Amygdala (tissue), 56 donors: ENCODE results near the gene FNIP1.
A peak's percentile ranks its signal among the peaks of the same experiment; 100 is the strongest.
"Not testable (repeated sequence)": the region's sequence is repeated elsewhere in the genome, so short reads cannot be mapped to it uniquely, and the experiment has no call there.

ENCODE experiments used
- DNase-seq, 56 donors: peaks; one replicate each; lab custom pipeline; 2025; lab: John Stamatoyannopoulos, UW

FNIP1 gene

DNA sequence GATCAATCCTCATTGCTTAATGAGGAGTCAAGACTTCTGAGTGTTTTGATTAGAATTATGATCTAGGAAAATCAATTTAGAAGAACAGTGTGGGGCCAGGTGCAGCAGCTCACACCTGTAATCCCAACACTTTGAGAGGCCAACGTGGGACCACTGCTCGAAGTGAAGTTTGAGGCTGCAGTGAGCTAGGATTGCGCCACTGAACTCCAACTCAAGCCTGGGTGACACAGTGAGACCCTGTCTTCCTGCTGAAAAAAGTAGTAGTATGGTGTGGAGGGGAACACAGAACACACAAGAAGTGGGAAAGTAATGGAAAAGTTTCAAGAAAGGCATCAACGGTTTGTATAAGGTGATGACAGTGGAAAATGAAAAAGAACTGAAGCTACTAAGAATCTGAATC lies 9.1 kb downstream of the FNIP1 start:
- DNase-seq = no peak

DNA sequence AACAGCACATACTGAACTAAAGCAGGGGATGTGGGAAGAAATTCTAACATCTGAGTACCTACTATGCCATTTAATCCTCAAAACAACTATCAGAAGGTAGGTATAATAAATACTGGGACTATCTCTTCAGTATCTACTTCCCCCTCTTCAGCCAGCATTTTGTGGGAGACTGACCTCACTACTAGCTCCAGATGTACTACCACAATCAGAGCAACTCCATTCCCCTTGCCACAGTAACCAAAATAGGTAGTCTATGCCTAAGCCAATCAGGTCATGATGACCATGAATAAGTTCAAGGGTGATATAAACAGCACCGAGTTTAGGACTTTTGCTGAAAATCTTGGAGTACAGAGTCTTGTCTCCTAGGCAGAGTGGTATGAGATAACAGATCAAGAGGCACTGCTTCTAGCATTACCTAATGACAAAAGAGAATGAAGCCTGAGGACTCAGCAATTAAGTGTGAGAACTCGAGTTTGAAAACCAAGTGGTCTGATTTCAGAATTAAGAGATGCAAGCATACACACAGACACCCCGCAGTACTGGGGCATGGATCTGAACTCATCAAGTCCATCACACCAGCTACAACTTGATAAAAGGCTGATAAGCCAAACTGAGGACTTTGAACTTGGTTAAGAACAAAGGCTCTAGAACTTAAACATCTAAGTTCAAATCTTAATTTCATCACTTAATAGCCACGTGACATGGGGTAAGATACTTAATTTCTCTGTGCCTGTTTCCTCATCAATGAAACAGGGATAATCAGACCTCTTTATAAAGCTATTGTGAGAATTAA lies 9.7 kb downstream of the FNIP1 start:
- DNase-seq = no peak

DNA sequence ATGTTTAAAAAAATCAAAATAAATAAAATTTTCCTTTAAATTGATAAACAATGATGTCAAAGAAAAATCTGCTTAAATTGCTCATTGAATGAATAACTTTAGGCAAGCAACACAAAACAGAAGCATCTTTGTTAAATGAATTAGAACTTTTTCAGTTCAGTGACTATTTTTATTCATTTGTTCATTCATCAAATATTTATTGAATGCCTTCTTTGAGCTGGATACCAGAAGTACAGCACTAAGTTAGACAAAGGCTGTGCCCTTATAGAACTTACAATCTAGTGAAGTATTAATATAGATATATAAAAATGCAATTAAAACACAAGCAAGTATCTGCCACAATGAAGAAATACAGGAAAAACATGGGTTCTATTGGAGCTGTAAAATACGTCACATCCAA lies 10.8 kb downstream of the FNIP1 start:
- DNase-seq = no peak

DNA sequence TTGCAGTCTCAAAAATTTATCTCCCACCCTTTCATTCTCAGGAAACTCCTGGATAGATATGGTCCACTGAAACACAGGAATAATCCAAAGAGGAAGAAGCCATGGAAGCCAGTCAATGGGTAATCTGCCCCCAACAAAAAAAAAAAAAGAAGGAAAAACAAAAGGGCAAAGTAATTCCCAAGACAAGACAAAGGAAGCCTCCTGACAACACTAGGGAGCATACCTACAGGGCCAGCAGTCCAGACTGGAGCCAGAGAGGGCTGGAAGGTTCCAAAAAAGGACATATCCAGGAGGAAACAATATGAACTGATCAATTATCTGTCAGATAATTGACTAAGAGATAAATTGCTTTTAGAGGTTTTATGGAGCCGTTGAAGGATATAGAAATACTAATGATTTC lies 12.9 kb downstream of the FNIP1 start:
- DNase-seq = no peak

DNA sequence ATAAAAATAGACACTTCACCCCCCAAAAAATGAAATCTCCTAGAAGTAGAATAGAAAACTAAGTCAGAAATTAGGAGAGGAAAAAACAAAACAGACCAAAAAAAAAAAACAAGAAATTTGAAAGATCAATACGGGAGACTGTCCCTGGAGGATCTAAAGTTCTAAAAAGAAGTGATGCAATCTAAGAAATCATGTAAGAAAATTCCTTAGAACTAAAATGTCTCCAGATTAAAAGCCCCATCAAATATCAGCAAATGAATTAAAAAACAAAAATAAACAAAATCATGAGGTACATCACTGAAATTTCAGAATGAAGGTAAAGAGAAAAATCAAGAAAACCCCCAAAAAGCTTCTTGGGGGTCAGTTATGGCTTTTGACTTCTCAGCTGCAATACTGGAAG lies 13.5 kb downstream of the FNIP1 start:
- no peak for DNase-seq

DNA sequence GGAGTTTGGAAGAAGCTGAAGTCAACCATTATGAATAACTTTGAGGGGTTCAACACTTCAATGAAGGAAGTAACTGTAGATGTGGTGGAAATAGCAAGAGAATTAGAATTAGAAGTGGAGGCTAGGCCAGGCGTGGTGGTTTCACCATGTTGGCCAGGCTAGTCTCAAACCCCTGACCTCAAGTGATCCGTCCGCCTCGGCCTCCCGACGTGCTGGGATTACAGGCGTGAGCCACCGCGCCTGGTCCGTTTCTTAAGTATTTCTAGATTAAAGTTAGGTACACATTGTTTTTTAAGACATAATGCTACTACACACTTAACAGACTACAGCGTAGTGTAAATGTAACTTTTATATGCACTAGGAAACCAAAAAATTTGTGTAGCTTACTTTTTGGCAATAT lies 14.1 kb downstream of the FNIP1 start:
- DNase-seq = no peak

DNA sequence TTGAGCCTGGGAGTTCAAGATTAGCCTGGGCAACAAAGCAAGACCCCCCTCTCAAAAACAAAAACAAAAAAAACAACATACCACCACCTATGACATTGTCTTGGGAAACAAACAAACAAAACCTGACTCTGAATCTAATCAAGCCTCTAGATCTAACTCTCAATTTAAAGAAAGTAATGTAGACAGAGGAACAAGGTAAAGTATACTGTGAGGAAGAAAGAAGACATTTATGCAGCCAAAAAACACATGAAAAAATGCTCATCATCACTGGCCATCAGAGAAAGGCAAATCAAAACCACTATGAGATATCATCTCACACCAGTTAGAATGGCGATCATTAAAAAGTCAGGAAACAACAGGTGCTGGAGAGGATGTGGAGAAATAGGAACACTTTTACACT lies 18.7 kb downstream of the FNIP1 start:
- DNase-seq = not testable (repeated sequence)

DNA sequence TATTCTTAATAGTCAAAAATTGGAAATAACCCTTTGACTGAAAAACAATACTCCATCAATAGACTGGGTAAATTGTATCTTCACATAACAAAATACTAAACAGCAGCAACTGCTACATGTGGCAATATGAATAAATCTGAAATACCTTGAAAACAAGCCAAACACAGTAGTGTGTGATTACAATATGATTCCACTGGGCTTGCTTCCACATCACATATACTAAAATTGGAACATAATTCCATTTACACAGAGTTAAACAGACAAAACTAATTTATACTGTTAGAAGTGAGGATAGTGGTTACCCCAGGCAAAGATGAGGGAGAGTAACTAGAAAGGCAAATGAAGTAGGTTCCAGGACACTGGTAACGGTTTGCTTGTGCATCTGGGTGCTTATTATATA lies 20.4 kb downstream of the FNIP1 start:
- no peak for DNase-seq

DNA sequence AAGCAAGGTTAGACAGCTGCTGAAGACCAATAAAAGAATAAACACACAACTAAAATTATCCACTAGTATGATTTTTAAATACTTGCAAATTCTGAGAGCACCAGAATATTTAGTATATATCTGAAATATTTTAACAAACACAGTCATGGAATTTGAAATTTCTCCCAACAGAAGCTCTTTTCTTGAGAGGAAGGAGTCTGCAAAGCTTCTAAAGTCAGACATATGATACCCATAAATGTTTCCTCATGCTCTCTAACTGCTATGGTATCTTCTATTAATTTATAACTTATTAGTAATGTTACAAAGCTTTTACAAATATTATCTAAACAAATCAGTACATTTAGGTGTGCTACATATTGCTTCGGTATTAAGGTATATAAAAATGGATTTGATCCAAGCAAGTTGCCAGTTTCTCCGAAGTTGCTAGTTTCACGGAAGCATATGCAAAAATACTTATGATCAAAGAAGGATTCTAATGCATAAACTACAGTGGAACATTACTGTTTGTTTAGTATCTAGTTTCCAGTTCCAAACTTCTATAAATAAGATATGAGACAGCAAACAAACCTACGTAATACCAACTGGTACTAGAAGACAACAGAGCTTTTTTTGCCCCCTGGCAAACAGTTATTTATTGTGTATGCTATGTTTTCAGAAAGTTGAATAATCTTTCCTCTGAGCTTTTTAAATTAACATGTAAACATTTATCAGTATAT lies 22.0 kb downstream of the FNIP1 start:
- DNase-seq = no peak

DNA sequence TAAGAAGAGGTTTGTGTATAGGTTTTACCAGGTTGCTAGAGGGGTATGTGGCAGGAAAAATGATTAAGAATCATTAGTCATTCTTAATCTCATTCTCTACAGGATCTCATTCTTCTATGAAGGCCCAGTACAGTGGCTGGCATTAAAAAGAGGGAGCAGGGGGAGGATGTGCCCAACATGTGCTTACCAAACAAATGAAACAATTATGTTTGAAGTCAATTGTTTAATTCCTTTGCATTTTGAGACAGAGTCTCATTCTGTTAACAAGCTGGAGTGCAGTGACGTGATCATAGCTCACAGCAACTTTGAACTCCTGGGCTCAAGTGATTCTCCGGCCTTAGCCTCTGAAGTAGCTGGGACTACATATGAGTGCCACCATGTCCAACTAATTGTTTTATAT lies 23.0 kb downstream of the FNIP1 start:
- DNase-seq = peak in 37 of 56 donors; percentile 4 to 80 (median 32)

DNA sequence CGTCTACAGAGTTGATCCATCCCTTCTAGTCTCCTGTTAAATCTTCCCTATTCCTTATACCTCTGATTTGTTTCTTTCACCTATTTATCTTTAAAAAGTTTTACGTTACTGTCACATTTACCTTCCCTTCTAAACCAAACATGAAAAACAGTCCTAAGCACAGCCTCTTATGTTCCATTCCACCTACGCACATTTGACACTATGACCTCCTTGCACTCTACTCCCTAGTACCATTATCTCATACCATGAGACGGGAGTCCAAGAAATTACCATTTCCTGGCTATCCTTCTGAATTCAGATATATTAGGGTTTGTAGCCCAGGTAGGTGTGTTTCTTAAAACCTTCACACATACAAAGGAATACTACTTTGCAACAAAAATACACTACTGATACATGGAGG lies 25.1 kb downstream of the FNIP1 start:
- DNase-seq = no peak

DNA sequence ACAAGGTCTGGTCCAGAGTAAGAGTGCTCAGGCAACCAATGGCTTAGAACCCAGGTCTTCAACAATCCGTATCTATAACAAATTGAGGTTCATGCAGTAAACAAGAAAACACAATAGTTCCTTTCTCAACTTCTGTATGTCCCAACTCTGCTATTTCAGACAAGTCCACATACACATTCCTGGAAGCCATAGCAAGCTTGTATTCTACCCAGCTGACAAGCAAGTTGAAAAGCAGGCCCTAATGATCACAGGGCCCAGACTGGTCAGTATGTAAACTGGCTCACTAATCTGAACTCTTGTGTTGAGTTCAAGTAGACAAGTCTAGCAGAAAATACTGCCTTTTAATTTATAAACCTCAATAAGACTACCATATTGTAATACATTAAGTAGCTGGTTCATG lies 26.9 kb downstream of the FNIP1 start:
- DNase-seq = no peak

DNA sequence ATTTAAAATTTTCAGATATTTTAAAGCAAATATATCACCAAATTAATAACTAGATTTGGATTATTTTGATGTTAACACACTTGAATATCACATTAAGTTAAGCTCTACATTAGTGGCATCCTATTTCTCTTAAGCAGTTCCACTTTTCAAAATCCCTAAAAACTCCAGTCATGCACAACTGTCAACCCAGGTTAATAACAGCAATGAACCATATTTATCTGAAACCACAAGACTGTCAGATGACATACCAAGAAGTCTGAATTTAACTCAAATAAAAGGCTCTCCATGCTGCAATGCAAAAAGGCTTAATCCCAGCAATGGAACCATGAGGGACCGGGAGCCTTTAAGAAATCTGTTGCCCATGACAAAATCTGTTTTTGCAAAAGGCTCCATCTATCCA lies 27.5 kb downstream of the FNIP1 start:
- no peak for DNase-seq

DNA sequence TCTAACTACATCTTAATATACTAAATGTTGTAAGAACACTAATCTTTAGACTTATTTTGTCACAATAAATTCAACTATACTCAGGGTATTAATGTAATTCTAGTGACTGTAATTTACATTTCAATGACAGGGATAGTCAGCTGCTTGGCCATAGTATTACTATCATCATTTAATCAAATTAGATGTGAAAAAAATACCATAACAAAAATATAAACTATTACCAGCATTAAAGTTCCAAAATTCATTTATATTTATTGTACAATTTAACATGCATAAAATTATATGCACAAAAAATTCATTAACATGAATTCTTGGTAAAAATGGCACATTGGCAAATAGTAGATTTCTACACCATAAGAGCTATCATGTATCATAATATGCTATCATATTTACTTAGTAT lies 28.9 kb downstream of the FNIP1 start:
- no peak for DNase-seq

DNA sequence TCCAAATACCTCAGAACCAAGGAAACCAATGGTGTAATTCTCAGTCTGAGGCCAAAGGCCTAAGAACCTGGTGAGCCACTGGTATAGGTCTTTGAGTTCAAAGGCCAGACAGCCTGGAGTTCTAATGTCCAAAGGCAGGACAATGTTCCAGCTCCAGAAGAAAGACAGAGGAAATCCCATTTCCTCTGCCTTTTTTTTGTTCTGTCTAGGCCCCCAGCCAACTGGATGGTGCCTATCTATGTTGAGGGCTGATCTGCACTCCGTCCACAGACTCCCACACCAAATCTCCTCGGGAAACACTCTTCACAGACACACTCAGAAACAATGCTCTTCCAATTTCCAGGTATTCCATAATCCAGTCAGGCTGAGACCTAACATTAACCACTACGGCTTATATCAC lies 30.1 kb downstream of the FNIP1 start:
- no peak for DNase-seq

DNA sequence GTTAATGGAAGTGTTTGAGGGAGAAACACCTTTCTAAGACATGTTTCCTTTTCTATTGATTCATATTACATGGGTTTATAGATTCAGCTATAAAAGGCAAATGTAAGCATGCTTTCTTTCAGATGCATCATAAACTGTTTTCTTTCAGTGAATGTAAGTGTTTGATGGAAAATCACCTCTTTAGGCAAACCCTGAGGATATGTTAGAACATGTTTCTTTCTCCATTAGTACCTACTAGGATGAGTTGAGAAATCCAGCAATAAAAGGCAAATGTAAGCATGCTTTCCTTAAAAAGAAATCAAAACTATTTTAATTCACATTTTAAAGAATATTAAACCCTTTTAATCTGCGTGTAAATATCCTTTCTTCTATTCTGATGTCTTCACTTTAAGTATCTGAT lies 31.6 kb downstream of the FNIP1 start:
- no peak for DNase-seq

DNA sequence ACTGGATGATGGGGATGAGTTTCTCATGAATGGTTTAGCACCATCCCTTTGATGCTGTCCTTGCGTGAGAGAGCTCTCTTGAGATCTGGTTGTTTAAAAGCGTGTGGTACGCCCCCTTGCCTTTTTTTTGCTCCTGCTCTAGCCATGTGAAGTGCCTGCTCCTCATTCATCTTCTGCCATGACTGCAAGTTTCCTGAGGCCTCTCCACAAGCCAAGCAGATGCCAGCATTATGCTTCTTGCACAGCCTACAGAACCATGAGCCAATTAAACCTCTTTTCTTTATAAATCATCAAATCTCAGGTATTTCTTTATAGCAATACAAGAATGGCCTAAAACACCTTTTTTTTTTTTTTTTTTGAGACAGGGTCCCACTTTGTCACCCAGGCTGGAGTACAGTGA lies 32.8 kb downstream of the FNIP1 start:
- no peak for DNase-seq

DNA sequence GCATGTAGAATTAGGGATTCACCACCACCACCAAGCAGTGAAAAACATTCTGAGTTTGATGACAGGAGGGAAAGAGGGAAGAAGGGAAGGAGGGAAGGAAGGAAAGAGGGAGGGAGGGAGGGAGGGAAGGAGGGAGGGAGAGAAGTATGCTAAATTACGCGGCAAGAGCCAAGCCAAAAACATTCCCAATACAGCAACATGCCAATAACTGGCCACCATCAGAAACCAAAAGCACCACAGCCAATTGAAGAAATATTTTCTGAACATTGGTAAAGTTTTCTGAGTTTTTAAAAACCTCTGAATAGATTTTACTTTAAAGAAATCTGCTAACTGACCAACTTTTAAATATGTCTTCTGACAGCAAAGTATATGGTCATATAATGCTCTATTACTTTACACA lies 36.0 kb downstream of the FNIP1 start:
- DNase-seq = no peak

DNA sequence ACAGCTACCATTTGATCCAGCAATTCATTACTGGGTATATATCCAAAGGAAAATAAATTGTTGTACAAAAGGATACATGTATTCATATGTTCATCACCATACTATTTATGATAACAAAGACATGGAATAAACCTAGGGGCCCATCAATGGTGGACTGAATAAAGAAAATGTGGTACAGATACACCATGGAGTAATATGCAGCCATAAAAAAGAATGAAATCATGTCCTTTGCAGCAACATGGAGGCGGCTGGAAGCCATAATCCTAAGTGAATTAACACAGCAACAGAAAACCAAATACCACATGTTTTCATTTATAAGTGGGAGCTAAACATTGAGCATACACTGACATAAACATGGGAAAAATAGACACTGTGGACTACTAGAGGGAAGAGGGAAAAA lies 37.1 kb downstream of the FNIP1 start:
- DNase-seq = no peak

DNA sequence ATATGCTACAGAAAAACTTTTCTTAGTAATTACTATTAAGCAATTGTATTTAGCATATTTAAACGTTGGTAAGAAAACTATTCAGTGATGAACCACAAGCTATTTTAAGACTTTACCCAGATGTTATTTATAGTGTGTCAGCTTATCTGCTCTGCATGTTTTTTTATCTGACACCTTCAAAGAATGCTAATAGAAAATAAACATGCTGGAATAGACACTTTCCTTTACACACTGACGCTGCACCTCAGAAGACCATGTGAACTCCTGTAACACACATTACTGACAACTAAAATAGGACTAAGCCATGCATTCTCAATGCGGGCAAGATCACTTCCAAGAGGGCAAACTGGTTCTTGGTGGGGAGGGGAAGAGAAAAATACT lies 38.3 kb downstream of the FNIP1 start:
- no peak for DNase-seq

DNA sequence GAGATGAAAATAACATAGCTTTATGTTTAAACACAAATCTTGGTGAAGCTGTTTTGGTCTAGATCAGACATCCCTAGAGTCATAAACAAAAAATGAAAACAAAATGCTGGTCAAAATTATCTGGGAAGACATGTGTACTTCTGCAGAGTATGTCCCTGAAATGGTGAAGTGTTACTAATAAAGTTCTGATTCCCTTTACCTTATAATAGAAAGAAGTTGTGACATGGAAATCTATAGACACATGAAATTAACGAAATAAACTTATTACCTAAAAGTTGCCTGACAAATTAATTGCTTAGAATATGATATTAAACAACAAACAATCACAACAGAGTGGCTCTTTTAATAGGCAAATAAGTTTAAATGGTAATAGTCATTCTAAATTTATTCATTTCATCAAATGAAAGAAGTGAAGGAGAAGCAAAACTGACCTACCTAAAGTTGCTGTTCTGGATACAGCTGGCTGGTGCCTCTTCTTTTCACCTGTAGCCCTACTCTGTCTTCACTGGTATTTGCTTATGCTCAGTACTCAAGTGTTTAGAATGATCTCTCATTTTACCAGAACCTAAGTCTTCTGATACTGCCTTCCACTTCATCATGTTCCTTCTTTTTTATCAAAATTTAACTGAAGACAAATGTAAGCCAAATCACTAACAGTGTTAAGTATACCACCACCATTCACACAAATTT lies 38.8 kb downstream of the FNIP1 start:
- no peak for DNase-seq

DNA sequence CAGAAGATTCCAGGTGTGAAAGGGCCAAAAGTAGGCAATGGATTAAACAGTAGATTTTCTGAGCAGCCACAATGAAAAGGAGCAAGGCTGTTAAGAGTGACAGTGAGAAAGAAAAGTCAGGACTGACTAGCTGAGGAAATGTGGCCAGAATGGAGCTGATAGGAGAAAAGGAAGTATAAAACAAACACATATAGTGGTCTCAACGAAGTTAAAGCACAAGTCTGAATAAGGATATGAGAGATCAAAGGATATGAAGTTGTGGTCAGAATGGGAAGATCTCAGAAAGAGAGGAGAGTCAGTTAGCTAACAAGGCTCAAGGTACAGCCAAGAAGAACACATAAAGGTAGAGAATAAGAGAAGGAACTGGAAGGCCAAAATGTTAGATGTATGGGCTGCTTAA lies 39.9 kb downstream of the FNIP1 start:
- DNase-seq = no peak
